NCI-H1092 (cell line): ENCODE measurements around the gene EML1.

Source experiments
- DNase-seq: peaks from one replicate; lab custom pipeline; 2025; lab: John Stamatoyannopoulos, UW

EML1 gene

GRCh38 chr14:99873653-99874052 lies 80.4 kb downstream of the EML1 start:
- no peak for DNase-seq

DNA sequence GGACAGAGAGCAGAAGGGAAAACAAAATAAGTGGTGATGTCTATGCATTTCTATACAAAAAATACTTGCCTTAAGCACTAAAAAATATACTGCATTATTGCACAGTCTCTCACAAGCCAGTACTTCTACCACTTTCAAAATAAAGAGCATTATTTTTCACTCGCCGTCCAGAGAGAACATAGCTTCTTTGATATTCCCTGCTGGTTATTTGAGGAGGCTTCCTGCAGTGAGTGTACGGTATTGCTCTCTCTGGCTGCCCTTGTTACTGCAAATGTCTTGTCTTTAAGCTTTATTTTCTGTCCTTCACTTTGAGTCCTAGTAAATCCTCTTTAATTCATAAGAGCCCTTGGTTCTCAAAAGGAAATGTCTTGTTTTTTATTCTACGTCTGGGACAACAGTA lies 81.1 kb downstream of the EML1 start:
- no peak for DNase-seq

GRCh38 chr14:99875421-99875820 lies 82.2 kb downstream of the EML1 start:
- no peak for DNase-seq

- no peak for DNase-seq
Observed at GRCh38 chr14:99875836-99876235, 82.6 kb downstream of the EML1 start.

DNA sequence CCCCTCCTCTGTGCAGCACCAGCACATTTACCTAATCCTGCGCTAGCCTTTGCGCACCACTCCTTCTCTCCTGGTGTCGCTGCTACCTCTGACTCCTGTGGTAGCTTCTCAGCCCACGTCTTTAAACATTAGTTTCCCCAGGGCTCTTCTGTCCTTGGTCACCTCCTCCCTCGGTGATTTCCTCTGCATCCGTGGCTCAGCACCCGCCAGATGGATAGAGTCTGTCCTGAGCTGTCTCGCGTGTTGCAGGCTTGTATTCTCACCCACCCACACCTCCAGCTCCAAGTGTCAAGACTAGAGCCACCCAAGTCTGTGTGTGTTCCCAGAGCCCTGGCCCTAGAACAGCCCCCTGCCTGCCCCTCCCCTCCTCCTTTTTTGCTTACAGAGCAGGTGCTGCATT lies 83.2 kb downstream of the EML1 start:
- no peak for DNase-seq

- no peak for DNase-seq
Observed at GRCh38 chr14:99878563-99878962, 85.3 kb downstream of the EML1 start.

DNA sequence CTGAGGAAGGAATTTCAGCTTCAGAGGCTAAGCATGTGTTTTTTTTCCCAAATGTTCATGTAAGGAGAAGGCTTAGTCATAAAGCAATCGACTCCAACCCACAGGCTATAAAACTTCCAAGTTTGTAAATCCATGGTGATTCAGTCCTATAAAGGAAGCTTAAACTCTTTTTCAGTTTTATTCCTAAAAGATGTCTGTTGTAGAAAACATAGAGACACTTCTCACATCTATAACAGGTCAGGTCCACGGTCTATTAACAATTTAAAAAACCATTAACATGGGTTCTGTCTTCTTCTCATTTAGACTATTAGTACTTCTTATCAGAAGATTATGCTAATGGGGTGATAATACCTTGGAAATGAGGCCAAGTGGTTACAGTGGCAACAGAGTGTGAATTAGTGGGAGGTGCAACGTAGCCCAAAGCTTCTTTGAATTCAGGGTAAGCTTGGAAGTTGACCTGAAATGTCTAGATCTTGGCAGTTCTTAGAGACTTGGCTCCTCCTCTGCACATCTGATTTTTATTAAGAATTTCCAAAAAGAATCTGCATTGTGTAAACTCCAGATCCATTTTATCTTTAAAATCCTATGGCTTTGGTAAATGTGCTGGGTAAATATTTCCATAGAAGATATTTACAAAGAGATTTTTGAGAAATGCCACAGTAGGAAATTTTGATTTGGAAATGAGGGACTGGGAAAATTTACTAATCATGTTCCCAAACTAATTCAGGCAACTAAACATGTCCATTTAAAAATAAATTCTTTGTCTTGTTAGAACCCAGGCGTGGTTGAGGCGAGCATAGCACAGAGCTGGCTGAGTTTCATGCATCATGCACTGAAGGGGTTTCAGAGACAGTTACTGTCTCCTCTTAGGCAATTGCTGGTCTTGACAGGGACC lies 86.4 kb downstream of the EML1 start:
- DNase-seq = no peak

GRCh38 chr14:99880651-99881420 lies 87.6 kb downstream of the EML1 start:
- no peak for DNase-seq

- DNase-seq = no peak
Observed at GRCh38 chr14:99883866-99884650, 90.8 kb downstream of the EML1 start.

GRCh38 chr14:99884834-99885648 lies 91.8 kb downstream of the EML1 start:
- DNase-seq = peak; percentile 43

DNA sequence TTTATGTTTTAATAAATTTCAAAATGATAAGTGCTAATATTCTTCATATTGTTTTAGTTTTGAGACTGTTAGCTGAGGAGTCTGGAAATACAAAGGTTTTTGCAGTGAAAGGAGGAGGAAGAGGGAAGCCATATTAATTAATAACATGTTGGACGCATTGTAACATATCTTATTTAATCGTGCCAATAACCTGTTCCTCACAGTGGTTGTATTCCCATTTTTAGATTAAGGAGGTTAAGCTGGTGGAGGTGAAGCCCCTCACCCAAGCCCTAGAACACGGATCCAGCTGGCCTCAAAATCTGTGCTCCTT lies 92.4 kb downstream of the EML1 start:
- DNase-seq = no peak

DNA sequence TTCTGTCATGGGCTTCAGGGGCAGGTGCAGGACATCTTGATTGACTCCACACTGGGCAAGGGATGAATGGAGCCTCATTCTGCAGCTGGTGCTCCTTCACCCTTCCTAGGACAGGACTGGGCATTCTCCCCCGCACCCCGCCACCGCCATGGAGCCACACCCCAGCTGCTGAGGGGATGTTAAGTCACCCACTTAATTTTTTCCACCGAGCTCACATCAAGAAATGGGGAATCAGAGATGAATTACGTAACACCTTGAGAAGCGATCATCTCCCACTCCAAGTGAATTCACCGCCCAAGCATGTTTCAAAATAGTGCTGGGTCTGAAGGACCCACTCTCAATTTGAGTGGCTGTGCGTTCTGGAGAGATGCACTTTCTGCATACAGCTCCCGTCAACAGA lies 94.2 kb downstream of the EML1 start:
- DNase-seq = no peak

GRCh38 chr14:99888149-99888548 lies 94.9 kb downstream of the EML1 start:
- no peak for DNase-seq

DNA sequence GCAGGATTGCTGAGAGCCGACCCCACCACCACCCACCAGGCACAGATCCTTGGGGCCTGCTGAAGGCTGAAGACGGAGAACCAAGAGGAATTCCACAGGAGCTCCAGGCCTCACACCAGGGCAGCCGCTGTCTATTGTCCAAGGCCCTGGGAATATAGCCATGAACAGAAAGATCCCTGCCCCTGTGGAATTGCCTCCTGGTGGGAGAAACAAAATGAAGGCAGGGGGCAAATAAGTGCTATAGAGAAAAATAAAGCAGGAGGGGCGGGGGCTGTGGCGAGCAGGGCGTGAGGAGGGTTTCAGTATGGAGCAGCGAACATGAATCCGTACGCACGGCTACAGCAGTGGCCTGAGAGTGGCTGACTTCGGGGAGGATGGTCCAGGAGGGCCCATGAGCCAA lies 96.1 kb downstream of the EML1 start:
- no peak for DNase-seq

DNA sequence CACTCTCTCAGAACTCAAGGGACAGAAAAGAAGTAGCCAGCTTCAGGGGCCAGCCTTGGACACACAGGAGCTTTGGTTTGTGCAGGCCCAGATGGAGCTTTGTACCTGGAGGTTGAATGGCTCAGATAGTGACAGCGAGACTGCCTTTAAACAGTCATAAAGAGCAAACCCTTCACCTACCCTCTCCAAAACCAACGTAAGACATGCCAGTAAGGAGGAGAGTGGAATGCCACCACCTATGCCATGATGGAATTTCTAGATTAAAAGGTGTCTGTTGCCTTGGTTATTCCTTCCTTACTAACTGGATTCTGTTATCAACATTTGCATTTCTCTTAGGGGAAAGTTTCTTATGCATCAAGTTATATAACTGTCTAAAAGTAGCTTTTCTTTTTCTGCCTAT lies 98.1 kb downstream of the EML1 start:
- DNase-seq = no peak

DNA sequence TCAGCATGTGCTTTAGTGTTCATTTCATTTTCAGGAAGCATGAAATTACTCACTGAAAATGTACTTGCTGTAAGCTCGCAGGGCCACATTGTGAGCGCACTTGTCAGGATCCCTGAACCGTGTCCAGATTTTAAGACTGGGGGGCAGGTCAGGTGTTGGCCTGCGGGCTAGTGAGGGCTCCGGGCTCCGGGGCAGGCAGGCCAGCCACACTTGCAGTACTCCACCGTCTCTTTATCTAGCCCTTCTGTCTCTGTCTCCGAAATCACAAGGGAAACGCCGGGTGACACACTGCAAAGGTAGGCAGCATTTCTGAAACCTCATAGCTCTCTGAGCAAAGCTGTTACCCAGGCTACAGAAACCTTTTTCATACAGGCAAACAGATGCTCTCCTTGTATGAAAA lies 98.7 kb downstream of the EML1 start:
- DNase-seq = no peak

- no peak for DNase-seq
Observed at GRCh38 chr14:99892406-99892805, 99.2 kb downstream of the EML1 start.

- DNase-seq = no peak
Observed at GRCh38 chr14:99896361-99896760, 103.1 kb downstream of the EML1 start.

- no peak for DNase-seq
Observed at GRCh38 chr14:99899578-99900178, 106.5 kb downstream of the EML1 start.

DNA sequence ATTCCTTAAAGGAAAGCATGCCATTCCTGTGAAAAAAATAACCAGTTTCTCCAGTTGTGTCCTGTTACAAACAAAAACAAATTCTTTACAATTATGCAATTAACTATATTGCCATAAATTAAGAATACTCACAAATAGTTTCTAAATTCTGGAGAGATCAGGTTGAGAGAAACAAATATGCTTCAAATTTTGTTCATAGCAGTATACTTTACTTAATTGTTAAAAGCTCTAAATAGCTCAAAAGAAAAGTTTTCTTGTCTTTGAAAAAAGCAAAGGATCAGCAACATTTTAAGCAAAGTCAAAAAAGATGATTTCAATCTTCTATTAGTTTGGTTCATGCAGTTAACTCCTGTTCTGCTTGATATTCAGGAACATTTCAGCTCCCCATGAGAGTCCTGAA lies 109.7 kb downstream of the EML1 start:
- DNase-seq = no peak

DNA sequence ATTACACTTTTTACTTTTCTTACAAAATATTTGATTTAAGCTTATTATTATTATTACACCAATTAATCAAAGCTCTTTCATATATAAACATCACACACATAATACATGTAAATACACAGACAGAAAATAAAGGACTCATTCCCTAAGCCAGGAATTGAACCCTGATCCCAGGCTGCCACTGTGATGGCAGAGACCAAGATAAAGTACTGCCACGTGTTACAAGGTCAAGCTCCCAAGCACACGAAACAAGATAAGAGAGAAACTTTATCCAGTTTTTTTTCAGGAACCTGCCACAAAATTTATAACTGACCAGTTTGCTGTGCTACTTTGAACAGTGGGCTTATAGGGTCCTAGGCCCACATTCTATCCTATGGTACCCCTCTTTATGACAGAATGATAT lies 111.3 kb downstream of the EML1 start:
- no peak for DNase-seq
